Neural crest cell (in vitro differentiated cells): ENCODE data around the gene RNF114. TPM values are rescaled to one million over a fixed set of nuclear protein-coding genes. Genes with fewer than 3 reads are reported as not detected.

Experiments
- DNase-seq: peaks from one replicate; pipeline ENCODE4 v3.0.0; 2021; ENCODE audit warnings: low read depth, mixed read lengths, low spot score
- H3K27ac Mint-ChIP-seq: one replicate; pipeline ENCODE4 v1.8.0; 2021; ENCODE audit warnings: mild to moderate bottlenecking, mixed read lengths; ENCODE audit not compliant: unreplicated experiment
- H3K27me3 Mint-ChIP-seq: 2 replicates; pipeline ENCODE4 v1.8.0; 2021; ENCODE audit warnings: low read depth, mild to moderate bottlenecking, mixed read lengths
- H3K36me3 Mint-ChIP-seq: 2 replicates; pipeline ENCODE4 v1.8.0; 2021; ENCODE audit warnings: low read depth, mild to moderate bottlenecking, mixed read lengths
- H3K4me1 Mint-ChIP-seq: 2 replicates; pipeline ENCODE4 v1.8.0; 2021; ENCODE audit warnings: mixed read lengths
- H3K4me3 Mint-ChIP-seq: one replicate; pipeline ENCODE4 v1.8.0; 2021; ENCODE audit warnings: mild to moderate bottlenecking, mixed read lengths
- H3K9me3 Mint-ChIP-seq: 2 replicates; pipeline ENCODE4 v1.8.0; 2021; ENCODE audit warnings: mixed read lengths
- total RNA-seq: library from RNA; stranded (reverse); gene quantifications from 2 replicates; pipeline ENCODE4 v1.2.1, GENCODE V29; 2021
- TF ChIP-seq, protein P1 (sequence below): fragments of 200-600 bp; sonication (generic); conservative IDR thresholded peaks from 2 replicates; pipeline ENCODE4 v1.5.0; 2021; ENCODE audit warnings: antibody characterized with exemption, mild to moderate bottlenecking

The RNF114 gene
- total RNA-seq, 1 donor from 2014 or later, result 53.0 TPM

DNA sequence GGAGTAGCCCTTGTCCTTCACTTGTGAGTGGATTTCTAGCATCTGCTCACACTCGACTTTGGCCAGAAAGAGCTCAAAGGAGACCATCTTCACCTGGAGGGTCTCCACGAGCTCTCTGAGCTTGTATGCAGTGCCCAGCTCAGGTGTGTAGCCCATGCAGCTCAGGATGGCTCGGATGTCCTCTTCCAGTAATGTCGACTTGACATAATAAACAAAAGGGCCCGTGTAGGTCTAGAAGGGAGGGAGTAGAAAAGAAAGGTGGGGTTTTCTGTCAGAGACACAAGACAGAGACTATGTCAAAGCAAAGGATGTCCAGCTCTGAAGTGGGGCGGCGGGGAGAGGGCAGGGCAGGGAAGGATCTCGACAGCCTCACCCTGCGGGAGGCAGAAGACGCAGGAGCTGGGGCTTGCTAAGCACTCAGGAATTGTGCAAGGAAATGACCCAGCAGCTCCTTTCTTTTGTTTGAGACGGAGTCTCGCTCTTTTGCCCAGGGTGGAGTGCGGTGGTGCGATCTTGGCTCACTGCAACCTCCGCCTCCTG is 29.5 kb upstream of the RNF114 start:
- H3K4me3 Mint-ChIP-seq, result no peak overlapping the region
- no peak overlapping the region for H3K27ac Mint-ChIP-seq
- no peaks in the 10 kb centered on the region for H3K9me3 Mint-ChIP-seq
- TF ChIP-seq, protein P1, sequence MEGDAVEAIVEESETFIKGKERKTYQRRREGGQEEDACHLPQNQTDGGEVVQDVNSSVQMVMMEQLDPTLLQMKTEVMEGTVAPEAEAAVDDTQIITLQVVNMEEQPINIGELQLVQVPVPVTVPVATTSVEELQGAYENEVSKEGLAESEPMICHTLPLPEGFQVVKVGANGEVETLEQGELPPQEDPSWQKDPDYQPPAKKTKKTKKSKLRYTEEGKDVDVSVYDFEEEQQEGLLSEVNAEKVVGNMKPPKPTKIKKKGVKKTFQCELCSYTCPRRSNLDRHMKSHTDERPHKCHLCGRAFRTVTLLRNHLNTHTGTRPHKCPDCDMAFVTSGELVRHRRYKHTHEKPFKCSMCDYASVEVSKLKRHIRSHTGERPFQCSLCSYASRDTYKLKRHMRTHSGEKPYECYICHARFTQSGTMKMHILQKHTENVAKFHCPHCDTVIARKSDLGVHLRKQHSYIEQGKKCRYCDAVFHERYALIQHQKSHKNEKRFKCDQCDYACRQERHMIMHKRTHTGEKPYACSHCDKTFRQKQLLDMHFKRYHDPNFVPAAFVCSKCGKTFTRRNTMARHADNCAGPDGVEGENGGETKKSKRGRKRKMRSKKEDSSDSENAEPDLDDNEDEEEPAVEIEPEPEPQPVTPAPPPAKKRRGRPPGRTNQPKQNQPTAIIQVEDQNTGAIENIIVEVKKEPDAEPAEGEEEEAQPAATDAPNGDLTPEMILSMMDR, result no peak
- peaks cover 7% of the 10 kb centered on the region for H3K4me1 Mint-ChIP-seq
- DNase-seq, result no peak
- H3K27me3 Mint-ChIP-seq, result no peaks in the 10 kb centered on the region
- H3K36me3 Mint-ChIP-seq, result peaks cover 7% of the 10 kb centered on the region

DNA sequence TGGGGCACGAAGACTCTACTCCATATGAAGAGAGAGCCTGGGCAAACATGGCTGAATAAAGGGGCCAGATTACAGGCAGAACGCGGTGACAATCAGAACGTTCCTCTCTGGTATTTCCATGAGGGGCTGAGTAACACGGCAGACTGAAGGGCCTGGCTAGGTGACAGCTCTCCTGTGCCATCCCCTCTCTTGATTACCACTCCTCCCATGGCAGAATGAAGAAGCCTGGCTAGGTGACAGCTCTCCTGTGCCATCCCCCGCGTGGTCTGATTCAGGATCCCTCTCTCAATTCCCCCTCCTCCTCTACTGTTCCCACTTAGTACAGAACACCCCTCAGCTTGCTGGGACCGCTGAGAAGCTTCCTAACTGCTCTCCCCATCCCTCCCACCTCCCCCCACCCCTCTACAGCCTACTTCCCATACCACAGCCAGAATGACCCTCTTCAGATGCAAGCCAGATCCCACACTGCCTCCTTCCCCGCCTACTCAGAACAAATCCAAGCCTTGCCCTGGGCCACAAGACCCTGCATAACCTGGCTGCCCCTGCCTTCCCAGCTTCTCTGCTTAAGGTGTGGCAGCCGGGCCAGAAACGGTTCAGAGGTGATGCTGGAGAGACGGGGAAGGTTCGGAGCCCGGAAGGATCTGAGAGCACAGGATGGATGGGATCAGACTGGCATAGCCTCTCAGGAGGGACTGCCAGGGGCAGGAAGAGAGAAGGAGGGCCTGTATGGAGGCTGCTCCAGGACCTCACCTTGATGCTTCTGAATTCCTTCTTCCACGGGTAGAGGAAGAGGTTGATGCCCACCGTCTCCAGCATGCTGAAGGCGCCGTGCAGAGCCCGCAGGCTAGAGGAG is 28.6 kb upstream of the RNF114 start:
- Mint-ChIP-seq H3K36me3 (peaks cover 7% of the 10 kb centered on the region), H3K27ac (no peak overlapping the region), H3K27me3 (no peaks in the 10 kb centered on the region), H3K9me3 (no peaks in the 10 kb centered on the region), H3K4me3 (no peak overlapping the region), H3K4me1 (peaks cover 10% of the 10 kb centered on the region)
- no peak for DNase-seq
- TF ChIP-seq, protein P1, result no peak

DNA sequence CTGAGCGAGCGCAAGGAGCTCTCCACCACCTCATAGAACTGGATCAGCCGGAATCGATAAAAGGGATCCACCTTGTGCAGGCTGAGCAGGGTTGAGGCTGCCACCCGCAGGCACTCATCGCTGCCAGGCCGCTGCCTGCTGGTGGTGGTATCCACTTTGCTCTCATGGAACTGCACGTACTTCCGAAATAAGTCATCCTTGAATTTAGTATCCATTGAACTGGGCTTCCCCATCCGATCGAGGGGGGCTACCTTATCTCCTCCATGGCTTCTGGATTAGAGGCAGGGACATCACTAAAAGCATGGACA is 28.0 kb upstream of the RNF114 start:
- H3K9me3 Mint-ChIP-seq, result no peaks in the 10 kb centered on the region
- no peak for DNase-seq
- TF ChIP-seq, protein P1, result no peak
- H3K4me1 Mint-ChIP-seq, result peaks cover 10% of the 10 kb centered on the region
- peaks cover 7% of the 10 kb centered on the region for H3K36me3 Mint-ChIP-seq
- no peaks in the 10 kb centered on the region for H3K27me3 Mint-ChIP-seq
- no peak overlapping the region for H3K4me3 Mint-ChIP-seq
- no peak overlapping the region for H3K27ac Mint-ChIP-seq

DNA sequence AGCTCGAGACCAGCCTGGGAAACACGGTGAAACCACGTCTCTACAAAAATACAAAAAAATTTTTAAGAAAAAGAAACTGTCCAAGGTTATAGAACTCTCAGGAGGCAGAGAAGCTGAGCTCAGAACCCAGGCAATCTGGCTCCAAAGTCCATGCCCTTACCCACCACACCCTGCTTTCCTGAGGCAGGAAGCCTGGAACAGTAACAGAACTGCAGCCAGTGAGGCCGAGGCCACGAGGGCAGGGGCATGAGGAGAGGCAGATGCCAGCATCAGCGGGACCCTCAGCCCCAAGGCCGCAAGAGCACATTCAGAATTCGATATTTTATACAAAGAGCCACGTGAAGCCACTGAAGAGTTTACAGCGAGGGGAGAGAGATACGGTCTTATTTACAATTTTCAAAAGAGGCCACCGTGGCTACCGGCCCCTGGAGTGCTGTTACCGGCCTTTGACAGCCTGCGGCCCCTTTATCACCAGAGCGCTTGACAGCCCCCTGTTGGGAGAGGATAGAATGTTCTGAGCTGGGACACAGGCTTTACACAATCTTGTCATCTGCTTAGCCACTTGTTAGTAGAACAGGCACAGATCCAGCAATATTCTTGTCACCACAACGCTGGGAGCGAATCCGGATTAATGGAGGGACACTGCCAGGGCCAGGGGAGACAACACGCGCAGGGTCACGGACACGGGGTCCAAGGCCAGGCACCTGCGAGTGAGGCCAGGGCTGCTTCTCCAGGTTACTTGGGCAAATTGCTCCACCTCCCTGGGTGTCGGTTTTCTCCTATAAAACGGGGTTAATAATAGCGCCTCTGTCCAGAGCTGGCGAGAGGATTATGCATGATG is 26.5 kb upstream of the RNF114 start:
- no peak overlapping the region for H3K27ac Mint-ChIP-seq
- peaks cover 25% of the 10 kb centered on the region for H3K4me1 Mint-ChIP-seq
- H3K4me3 Mint-ChIP-seq, result peak overlapping the region; percentile 65
- no peaks in the 10 kb centered on the region for H3K27me3 Mint-ChIP-seq
- no peak for DNase-seq
- no peaks in the 10 kb centered on the region for H3K9me3 Mint-ChIP-seq
- peaks cover 4% of the 10 kb centered on the region for H3K36me3 Mint-ChIP-seq
- TF ChIP-seq, protein P1, result peak; percentile 56

DNA sequence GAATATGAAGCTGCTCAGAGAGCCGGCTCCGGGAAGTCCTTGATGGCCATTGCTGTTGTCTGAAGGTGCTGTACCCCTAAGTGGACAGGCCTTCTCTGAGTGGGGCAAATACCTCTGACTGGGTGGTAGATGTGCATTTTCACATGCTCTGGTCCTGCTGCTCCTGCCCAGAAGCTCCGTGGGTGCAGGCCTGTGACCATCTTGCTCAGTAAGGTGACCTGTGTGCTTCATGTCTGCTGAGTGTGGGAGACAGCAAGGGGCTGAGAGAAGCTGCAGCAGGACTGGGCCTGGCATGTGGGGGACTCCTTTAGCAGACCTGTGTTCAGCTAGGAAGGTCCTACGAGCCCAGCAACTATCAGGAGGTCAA is 25.9 kb upstream of the RNF114 start:
- Mint-ChIP-seq H3K4me3 (peak overlapping the region; percentile 65), H3K36me3 (peaks cover 4% of the 10 kb centered on the region), H3K4me1 (peaks cover 27% of the 10 kb centered on the region), H3K27ac (no peak overlapping the region), H3K9me3 (no peaks in the 10 kb centered on the region), H3K27me3 (no peaks in the 10 kb centered on the region)
- DNase-seq, result no peak
- TF ChIP-seq, protein P1, result no peak
